Measurements from ENCODE around the gene CYP4F2. TPM values are rescaled to one million over a fixed set of nuclear protein-coding genes. Genes with fewer than 3 reads are reported as not detected.
"Not testable (repeated sequence)": the region's sequence is repeated elsewhere in the genome, so short reads cannot be mapped to it uniquely, and the experiment has no call there.

Gene CYP4F2
- total RNA-seq, 1 donor from 2014 or later, result not detected

- intact Hi-C loops (cut with micrococcal nuclease), result no loop called here
These were observed 2.6 kb upstream of the CYP4F2 start for GRCh38 chr19:15900504-15900903.

GRCh38 chr19:15900032-15900431, 2.2 kb upstream of the CYP4F2 start:
- intact Hi-C loops (cut with micrococcal nuclease), result not testable (repeated sequence)

DNA sequence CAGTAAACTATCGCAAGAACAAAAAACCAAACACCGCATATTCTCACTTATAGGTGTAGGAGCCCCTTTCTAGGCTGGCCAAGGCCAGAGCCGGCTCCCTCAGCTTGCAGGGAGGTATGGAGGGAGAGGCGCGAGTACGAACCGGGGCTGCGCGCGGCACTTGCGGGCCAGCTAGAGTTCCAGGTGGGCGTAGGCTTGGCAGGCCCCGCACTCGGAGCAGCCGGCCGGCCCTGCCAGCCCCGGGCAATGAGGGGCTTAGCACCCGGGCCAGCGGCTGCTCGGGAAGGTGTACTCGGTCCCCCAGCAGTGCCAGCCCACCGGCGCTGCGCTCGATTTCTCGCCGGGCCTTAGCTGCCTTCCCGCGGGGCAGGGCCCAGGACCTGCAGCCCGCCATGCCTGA, 1.7 kb upstream of the CYP4F2 start:
- intact Hi-C loops (cut with micrococcal nuclease), result not testable (repeated sequence)

- intact Hi-C loops (cut with micrococcal nuclease), result no loop called here
These were observed 692 bp downstream of the CYP4F2 start for GRCh38 chr19:15897026-15897737.

DNA sequence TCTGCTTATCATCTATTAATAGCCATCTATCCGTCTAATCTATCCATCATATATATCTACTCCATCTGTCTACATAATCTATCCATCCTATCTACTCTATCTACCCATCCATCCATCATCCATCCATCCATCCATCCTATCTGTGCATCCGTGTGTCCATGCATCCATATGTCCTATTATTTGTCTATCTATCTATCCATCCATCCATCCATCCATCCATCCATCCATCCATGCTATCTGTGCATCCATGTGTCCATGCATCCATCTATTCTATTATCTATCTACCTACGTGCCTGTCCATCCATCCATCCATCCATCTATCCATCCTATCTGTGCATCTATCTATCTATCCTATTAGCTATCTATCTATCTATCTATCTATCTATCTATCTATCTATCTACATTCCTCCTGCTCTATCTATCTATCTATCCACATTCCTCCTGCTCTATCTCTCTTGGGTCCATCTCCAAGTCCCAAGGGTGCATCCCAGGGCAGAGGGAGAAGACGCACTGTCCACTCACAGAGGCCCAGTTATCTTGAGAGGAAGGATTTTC, 1.9 kb downstream of the CYP4F2 start:
- intact Hi-C loops (cut with micrococcal nuclease), result no loop called here

- intact Hi-C loops (cut with micrococcal nuclease), result no loop called here
These were observed 3.5 kb downstream of the CYP4F2 start for GRCh38 chr19:15894359-15894758.

- intact Hi-C loops (cut with micrococcal nuclease), result no loop called here
These were observed 4.4 kb downstream of the CYP4F2 start for GRCh38 chr19:15893477-15893876.

- intact Hi-C loops (cut with micrococcal nuclease), result no loop called here
These were observed 5.9 kb downstream of the CYP4F2 start for GRCh38 chr19:15892012-15892411.

DNA sequence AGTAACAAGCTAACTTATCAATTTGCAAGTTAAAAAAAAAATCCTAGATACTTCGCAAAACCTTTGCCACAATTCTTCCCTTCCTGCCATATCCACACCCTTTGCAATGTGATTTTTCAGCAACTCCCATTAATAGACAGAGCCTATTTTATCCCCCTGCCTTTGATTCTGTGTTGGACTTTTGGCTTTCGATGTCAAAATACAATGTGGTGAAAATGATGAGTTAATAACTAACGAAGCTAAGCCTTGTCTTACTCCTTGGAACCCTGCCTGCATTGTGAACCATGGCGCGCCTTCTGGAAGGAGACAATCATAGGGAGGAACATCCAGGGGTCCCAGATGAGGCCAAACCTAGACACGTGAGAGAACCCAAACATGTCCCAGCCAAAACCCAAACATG, 6.4 kb downstream of the CYP4F2 start:
- intact Hi-C loops (cut with micrococcal nuclease), result no loop called here

DNA sequence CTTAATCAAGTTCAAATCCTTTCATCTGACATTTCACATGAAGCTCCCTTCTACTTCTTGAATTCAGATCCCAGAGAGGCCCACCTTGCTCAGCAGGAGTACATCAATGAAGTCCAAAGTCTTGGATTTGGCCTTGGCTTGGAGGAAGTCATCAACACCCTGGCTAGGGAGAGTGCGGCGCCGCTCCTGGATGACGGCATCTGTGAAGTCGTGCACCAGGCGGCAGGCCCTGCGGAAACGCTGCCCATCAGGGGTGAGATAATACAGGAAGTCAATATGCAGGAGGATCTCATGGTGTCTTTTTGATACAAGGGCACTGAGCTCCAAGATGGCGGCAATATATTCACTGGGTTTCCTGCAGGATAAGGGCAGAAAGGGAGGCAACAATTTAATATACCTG, 8.5 kb downstream of the CYP4F2 start:
- intact Hi-C loops (cut with micrococcal nuclease), result not testable (repeated sequence)

DNA sequence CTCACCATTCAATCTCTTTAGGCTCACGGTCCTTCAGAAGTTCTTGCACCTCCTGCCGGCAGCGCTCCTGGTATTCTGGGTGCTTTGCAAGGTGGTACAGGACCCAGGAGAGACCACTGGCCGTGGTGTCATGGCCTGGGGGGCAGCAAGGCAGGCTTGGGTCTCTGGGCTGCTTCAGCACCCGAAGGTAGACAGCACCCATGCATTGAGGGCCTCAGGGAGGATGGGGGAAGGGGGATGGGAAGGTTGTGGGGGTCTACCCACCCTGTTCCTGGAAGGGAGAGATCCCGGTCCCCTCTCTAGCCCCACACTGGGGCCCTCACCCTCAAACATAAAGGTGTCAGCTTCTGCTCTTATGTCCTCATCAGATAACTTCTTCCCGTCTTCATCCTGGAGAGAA, 12.0 kb downstream of the CYP4F2 start:
- intact Hi-C loops (cut with micrococcal nuclease), result no loop called here

DNA sequence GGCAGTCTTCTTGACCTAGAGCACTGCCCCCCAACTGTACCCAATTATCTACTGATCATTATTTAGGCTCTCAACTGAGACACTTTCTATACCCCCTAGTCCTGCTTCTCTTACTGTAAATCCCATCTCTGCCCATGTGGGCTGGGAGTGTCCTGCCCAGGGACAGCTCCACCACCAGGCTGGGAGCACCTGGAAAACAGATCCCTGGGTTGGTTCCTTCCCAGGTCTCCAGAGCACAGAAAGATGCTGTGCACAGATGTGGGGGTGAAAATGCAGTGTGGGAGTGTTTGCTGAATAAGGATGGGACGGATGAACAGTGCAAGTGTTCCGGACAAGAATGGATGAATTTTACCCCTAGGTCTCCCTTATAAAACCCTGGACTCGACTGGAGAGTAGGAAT, 12.7 kb downstream of the CYP4F2 start:
- intact Hi-C loops (cut with micrococcal nuclease), result no loop called here

DNA sequence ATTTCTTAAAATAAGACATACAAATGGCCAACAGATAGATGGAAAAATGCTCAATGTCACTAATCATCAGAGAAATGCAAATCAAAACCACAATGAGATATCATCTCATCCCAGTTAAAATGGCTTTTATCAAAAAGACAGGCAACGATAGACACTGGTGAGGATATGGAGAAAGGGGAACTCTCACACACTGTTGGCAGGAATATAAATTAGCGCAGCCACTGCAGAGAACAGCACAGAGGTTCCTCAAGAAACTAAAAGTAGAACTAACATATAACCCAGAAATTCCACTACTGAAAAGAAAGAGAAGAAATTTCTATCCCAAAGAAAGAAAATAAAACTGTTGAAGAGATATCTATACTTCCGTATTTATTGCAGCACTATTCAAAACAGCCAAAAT, 14.5 kb downstream of the CYP4F2 start:
- intact Hi-C loops (cut with micrococcal nuclease), result not testable (repeated sequence)

GRCh38 chr19:15874821-15875474, 22.9 kb downstream of the CYP4F2 start:
- intact Hi-C loops (cut with micrococcal nuclease), result no loop called here

- intact Hi-C loops (cut with micrococcal nuclease), result not testable (repeated sequence)
These were observed 24.1 kb downstream of the CYP4F2 start for GRCh38 chr19:15873771-15874170.

- intact Hi-C loops (cut with micrococcal nuclease), result no loop called here
These were observed 26.3 kb downstream of the CYP4F2 start for GRCh38 chr19:15871570-15871969.

- intact Hi-C loops (cut with micrococcal nuclease), result loop anchor here (1.0 kb wide), 1 partner anchor 241 kb away; no protein-coding TSS in a partner anchor
These were observed 28.0 kb downstream of the CYP4F2 start for GRCh38 chr19:15869873-15870272.

GRCh38 chr19:15869109-15869555, 28.7 kb downstream of the CYP4F2 start:
- intact Hi-C loops (cut with micrococcal nuclease), result loop anchor here (1.0 kb wide), 1 partner anchor 240 kb away; no protein-coding TSS in a partner anchor

DNA sequence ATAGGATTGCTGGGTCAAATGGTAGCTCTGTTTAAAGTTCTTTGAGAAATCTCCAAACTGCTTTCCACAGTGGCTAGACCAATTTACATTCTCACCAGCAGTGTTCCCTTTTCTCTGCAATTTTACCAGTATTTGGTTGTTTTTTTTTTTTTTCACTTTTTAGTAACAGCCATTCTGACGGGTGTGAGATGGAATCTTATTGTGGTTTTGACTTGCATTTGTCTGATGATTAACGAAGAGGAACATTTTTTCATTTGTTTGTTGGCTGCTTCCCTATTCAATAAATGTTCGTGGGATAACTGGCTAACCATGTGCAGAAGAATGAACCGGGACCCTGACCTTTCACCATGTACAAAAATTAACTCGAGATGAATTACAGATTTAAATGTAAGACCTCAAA, 31.2 kb downstream of the CYP4F2 start:
- intact Hi-C loops (cut with micrococcal nuclease), result no loop called here

DNA sequence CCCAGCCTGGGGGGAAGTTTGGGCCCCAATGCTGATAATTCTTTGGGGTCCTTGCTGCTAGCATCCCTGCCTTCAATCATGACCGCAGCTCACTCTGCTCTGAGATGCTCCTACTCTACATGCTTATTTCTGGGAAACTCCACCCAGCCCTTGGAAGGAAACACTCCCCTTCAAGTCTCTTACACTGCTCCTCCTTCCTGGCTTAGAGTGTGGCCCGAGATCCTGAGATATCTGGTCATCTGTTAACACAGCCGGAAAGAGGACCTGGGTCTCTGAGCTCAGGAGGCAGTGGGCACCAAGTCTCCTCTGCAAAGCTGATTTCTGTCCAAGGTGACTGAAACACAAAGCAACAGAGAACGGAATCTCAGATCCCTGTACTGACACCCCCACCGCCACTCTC, 33.0 kb downstream of the CYP4F2 start:
- intact Hi-C loops (cut with micrococcal nuclease), result no loop called here

- intact Hi-C loops (cut with micrococcal nuclease), result no loop called here
These were observed 34.6 kb downstream of the CYP4F2 start for GRCh38 chr19:15863272-15863671.

- intact Hi-C loops (cut with micrococcal nuclease), result no loop called here
These were observed 35.4 kb downstream of the CYP4F2 start for GRCh38 chr19:15862444-15862843.

- intact Hi-C loops (cut with micrococcal nuclease), result no loop called here
These were observed 37.4 kb downstream of the CYP4F2 start for GRCh38 chr19:15860522-15860921.

All from T-helper 2 cell treated with Interferon-gamma antibody and Interleukin-4, amounts not matched to agents 100 ng/mL and 5 ng/mL, for 36 hours (primary cell).